ENCODE results near the gene SMNDC1. TPM values are rescaled to one million over a fixed set of nuclear protein-coding genes. Genes with fewer than 3 reads are reported as not detected.

SMNDC1 gene
- total RNA-seq, 4 donors from 2014 or later: 12.0 to 20.4 (median 17.4) TPM

DNA sequence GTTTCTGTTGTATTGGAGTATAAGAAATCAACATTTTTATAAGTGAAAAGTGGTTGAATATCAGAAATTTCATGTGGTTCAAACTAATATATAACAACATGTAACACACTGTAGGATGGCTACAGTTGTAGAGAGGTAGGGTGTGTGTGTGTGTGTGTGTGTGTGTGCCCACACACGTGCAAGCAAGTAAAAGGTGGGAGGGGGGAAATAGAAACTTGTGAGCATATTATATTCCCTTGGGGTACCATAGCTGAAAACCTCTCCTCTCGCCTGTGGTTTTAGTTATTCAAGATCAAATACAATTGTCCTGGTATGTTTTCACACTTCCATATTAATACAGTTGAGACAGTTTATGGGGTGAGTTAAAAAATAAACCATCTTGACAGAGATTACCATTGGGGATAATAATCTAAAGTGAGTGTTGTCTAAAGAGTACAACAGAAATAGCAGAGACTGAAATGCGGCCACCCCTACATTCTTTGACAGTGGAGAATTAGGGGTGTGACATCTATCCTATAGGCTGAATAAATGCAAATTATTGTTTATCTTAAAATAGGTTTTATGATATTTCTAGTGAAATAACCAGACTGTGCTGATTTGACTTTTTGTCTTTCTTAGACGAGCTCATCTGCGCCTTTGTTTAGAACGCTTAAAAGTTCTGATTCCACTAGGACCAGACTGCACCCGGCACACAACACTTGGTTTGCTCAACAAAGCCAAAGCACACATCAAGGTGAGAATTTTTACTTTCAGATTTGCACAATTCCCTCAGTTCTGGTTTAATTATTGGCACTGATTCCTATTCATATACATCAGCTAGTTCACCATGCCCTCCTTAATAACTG, 25.9 kb downstream of the SMNDC1 start:
- Histone ChIP-seq H3K27me3 (no peaks in the 10 kb centered on the region), H3K4me3 (no peak overlapping the region), H3K36me3 (peaks cover 0 to 17% of the 10 kb centered on the region in 2 donors), H3K9me3 (no peaks in the 10 kb centered on the region), H3K27ac (peak overlapping the region; percentile 21 to 86 (median 66)), H3K4me1 (peaks cover 17 to 78% (median 25%) of the 10 kb centered on the region in 3 donors)
- TF ChIP-seq EP300 (IDR thresholded peaks at IDR 0.05) (no peak), POLR2AphosphoS5 (IDR thresholded peaks at IDR 0.05) (no peak)
- no peak for ATAC-seq
- 46 to 76% methylated on average over 6 to 7 of the region's 7 CpGs for WGBS, 2 donors (ENCODE audit: low coverage in 1 of 2)

- Histone ChIP-seq H3K27ac (peak overlapping the region; percentile 21 to 86 (median 62)), H3K9me3 (no peaks in the 10 kb centered on the region), H3K27me3 (no peaks in the 10 kb centered on the region), H3K4me3 (no peak overlapping the region), H3K4me1 (peaks cover 21 to 85% (median 25%) of the 10 kb centered on the region in 3 donors), H3K36me3 (peaks cover 0 to 17% of the 10 kb centered on the region in 2 donors)
- ATAC-seq: no peak
- no peak for TF ChIP-seq EP300 (IDR thresholded peaks at IDR 0.05)
- TF ChIP-seq CTCF (IDR thresholded peaks at IDR 0.05): no peak
- no peak for TF ChIP-seq POLR2AphosphoS5 (IDR thresholded peaks at IDR 0.05)
- TF ChIP-seq POLR2A (IDR thresholded peaks at IDR 0.05): no peak
- 95 to 100% methylated on average over 1 to 2 of the region's 2 CpGs for WGBS, 2 donors (ENCODE audit: low coverage in 1 of 2)
Observed at GRCh38 chr10:110277591-110277990, 27.1 kb downstream of the SMNDC1 start.

DNA sequence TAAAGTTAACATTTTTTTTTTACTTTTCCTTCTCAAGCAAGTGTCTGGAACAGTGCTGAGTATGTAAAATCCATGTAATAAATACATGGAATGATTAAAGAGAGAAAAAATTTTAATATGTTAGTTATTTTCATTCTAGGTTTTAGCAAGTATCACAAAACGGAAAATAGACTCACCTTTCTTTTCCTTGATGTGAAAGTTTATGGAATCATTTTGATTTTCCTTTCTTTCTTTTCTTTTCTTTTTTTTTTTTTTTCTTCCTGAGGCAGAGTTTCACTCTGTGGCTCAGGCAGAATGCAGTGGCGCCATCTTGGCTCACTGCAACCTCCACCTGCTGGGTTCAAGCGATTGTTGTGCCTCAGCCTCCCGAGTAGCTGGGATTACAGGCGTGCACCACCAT, 28.1 kb downstream of the SMNDC1 start:
- H3K9me3 ChIP-seq: no peaks in the 10 kb centered on the region
- no peak overlapping the region for H3K4me3 ChIP-seq
- peaks cover 0 to 17% of the 10 kb centered on the region in 2 donors for H3K36me3 ChIP-seq
- no peak for TF ChIP-seq EP300 (IDR thresholded peaks at IDR 0.05)
- TF ChIP-seq CTCF (IDR thresholded peaks at IDR 0.05): no peak
- no peak for TF ChIP-seq POLR2AphosphoS5 (IDR thresholded peaks at IDR 0.05)
- H3K27ac ChIP-seq: peak overlapping the region in 2 of 4 donors; percentile 86
- H3K27me3 ChIP-seq: no peaks in the 10 kb centered on the region
- no peak for ATAC-seq
- 94% methylated on average over 4 of the region's 5 CpGs for WGBS, 2 donors (ENCODE audit: low coverage in 1 of 2)
- H3K4me1 ChIP-seq: peaks cover 21 to 85% (median 27%) of the 10 kb centered on the region in 3 donors

DNA sequence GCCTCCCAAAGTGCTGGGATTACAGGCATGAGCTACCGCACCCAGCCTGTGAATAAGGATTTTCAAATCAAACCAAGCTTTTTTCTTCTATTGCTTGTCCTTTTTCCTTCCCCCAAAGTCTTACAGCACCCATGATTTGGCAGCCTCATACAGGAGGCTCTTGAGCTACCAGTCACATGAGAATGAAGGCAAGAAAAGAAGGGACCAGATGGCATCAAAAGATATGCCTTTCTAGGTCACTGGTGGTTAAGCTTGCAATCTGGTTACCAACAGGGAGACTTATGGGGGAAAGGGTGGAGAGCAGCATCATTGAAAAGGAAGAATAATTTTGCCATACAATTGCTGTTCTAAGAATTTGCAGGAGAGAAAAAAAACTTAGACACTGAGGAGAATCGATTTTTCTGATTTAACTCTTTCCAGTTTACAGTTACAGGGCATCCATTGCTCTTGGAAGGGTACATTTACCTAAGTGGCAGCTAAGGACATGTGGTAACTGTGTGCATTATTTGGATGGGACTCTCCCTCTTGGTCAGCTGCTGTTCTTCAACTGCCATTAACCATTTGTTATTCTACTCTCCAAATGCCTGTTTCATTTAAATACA, 29.5 kb downstream of the SMNDC1 start:
- Histone ChIP-seq H3K4me3 (no peak overlapping the region), H3K9me3 (no peaks in the 10 kb centered on the region), H3K27me3 (no peaks in the 10 kb centered on the region), H3K27ac (peak overlapping the region; percentile 38 to 86 (median 76)), H3K4me1 (peaks cover 28 to 98% (median 32%) of the 10 kb centered on the region in 3 donors), H3K36me3 (peaks cover 0 to 7% of the 10 kb centered on the region in 2 donors)
- no peak for TF ChIP-seq POLR2A (IDR thresholded peaks at IDR 0.05)
- no peak for TF ChIP-seq EP300 (IDR thresholded peaks at IDR 0.05)
- no peak for TF ChIP-seq POLR2AphosphoS5 (IDR thresholded peaks at IDR 0.05)
- no peak for TF ChIP-seq CTCF (IDR thresholded peaks at IDR 0.05)
- WGBS, 2 donors (ENCODE audit: low coverage in 1 of 2): 66 to 71% methylated on average over 2 of the region's 2 CpGs
- no peak for ATAC-seq

DNA sequence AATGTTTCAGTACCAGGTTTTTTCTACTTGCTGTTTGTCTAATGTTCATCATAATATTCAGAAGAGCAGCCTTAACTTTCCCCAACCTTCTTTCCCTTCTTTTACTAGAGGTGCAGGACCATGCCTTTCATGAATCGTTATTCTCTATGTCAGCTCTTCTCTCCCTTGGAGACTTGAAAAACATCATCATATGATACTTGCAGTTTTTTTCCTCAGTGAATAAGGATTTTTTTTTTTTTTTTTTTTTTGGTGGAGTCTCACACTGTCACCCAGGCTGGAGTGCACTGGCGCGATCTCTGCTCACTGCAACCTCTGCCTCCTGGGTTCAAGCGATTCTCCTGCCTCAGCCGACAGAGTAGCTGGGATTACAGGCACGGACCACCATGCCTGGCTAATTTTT, 30.1 kb downstream of the SMNDC1 start:
- H3K36me3 ChIP-seq: peaks cover 0 to 1% of the 10 kb centered on the region in 2 donors
- H3K4me3 ChIP-seq: no peak overlapping the region
- no peak for ATAC-seq
- H3K27ac ChIP-seq: peak overlapping the region; percentile 72 to 86 (median 80)
- H3K4me1 ChIP-seq: peaks cover 32 to 98% (median 35%) of the 10 kb centered on the region in 3 donors
- H3K27me3 ChIP-seq: no peaks in the 10 kb centered on the region
- 38 to 89% methylated on average over 1 to 6 of the region's 6 CpGs for WGBS, 2 donors (ENCODE audit: low coverage in 1 of 2)
- TF ChIP-seq CTCF (IDR thresholded peaks at IDR 0.05) (no peak), POLR2A (IDR thresholded peaks at IDR 0.05) (no peak), EP300 (IDR thresholded peaks at IDR 0.05) (no peak), POLR2AphosphoS5 (IDR thresholded peaks at IDR 0.05) (no peak)
- H3K9me3 ChIP-seq: no peaks in the 10 kb centered on the region

Data from gastroesophageal sphincter (tissue), 4 donors.